Astrocyte (in vitro differentiated cells and primary cell): ENCODE results near the gene CHCHD5.

Experiments
- EZH2 ChIP-seq: IDR thresholded peaks from 2 replicates; pipeline ENCODE4 v1.6.1; 2012; ENCODE audit warnings: mild to moderate bottlenecking, low read length, inconsistent platforms; ENCODE audit not compliant: insufficient read depth
- TF ChIP-seq, protein P1 (sequence below): IDR thresholded peaks from 2 replicates; pipeline ENCODE4 v1.5.1; 2011; ENCODE audit warnings: low read depth, mild to moderate bottlenecking, inconsistent platforms, low read length, moderate library complexity; ENCODE audit not compliant: insufficient read depth

- TF ChIP-seq, protein P1, sequence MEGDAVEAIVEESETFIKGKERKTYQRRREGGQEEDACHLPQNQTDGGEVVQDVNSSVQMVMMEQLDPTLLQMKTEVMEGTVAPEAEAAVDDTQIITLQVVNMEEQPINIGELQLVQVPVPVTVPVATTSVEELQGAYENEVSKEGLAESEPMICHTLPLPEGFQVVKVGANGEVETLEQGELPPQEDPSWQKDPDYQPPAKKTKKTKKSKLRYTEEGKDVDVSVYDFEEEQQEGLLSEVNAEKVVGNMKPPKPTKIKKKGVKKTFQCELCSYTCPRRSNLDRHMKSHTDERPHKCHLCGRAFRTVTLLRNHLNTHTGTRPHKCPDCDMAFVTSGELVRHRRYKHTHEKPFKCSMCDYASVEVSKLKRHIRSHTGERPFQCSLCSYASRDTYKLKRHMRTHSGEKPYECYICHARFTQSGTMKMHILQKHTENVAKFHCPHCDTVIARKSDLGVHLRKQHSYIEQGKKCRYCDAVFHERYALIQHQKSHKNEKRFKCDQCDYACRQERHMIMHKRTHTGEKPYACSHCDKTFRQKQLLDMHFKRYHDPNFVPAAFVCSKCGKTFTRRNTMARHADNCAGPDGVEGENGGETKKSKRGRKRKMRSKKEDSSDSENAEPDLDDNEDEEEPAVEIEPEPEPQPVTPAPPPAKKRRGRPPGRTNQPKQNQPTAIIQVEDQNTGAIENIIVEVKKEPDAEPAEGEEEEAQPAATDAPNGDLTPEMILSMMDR: no peak
- no peak for TF ChIP-seq EZH2
Measured at GRCh38 chr2:112547333-112547732, 37.1 kb upstream of the CHCHD5 start.
